Measurements from ENCODE around the gene SYNE1.
"Not testable (repeated sequence)": the region's sequence is repeated elsewhere in the genome, so short reads cannot be mapped to it uniquely, and the experiment has no call there.

The SYNE1 gene

DNA sequence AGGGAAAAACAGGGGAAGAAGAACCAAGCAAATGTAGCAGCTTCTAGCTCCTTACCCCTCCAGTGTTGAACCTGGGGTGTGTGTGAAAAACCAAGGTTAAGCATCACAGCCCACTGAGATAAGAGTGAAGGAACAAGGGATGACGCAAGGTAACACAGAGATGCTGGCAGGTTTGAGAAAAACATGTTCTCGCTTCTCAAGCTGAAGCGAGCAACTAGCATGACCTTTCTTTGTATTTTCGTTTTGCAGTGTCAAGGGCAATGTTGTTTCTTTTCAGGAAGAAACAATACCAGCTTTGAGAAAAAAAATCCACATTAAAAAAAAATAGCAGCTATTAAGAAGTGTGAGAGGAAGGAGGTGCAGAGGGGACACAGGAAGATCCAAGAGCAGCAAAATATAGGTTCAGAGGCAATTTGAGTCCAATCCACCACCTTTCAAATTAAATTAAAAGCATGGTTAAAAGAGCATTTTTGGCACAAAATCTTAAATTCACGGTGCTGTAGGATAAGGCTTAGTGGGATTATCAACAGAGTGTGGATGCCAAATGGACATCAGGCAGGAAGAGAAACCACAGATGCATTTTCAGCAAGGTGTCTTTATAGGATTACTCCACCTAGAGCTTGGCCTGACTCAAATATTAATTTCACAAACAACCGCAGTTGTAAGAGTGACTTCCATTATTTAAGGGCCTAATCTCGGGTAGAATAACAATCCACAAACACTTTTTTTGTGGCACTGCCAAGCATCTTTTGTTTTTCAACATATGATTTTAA is 70.9 kb downstream of the SYNE1 start:
- DNase-seq (ENCODE audit: low spot score): no peak

DNA sequence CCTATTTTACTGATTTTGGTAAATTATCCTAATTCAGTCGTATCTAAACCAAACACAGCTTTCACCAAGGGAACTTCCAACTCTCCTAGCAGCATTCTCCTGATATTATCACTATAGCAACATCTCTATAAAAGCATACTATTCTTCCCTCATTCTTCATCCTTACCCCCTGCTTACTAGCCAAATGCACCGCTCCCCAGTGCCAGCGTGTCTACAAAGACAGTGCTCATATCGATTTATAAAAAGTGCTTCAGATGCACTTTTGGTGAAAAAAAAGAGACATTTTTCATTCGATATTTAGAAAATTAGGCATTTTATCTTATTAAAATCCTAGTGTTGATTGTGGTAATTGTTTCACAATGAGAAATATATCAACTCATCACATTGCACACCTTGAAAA is 74.0 kb downstream of the SYNE1 start:
- DNase-seq (ENCODE audit: low spot score): no peak

DNA sequence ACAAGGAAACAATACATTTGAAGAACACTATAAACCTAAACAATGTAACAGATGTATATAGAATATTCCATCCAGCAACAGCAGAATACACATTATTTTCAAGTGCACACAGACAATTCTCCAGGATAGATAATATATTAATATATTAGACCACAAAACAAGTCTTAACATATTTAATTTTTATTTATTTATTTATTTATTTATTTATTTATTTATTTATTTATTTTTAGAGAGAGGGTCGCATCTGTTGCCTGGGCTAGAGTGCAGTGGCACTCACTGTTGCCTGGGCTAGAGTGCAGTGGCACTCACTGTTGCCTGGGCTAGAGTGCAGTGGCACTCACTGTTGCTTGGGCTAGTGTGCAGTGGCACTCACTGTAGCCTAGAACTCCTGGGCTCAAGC is 78.4 kb downstream of the SYNE1 start:
- DNase-seq (ENCODE audit: low spot score): not testable (repeated sequence)

DNA sequence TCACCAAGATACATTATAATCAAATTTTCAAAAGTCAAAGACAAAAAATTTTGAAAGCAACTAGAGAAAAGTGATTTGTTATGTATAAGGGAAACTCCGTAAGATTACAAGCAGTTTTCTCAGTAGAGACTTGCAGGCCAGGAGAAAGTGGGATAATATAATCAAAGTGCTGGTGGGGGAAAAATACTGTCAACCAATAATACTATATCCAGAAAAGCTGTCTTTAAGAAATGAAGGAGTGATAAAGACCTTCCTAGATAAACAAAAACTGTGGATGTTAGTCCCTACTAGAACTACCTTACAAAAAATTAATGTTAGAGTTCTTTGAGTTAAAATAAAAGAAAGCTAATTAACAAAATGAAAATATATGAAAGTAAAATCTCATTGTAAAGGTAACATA is 79.7 kb downstream of the SYNE1 start:
- DNase-seq (ENCODE audit: low spot score): no peak

DNA sequence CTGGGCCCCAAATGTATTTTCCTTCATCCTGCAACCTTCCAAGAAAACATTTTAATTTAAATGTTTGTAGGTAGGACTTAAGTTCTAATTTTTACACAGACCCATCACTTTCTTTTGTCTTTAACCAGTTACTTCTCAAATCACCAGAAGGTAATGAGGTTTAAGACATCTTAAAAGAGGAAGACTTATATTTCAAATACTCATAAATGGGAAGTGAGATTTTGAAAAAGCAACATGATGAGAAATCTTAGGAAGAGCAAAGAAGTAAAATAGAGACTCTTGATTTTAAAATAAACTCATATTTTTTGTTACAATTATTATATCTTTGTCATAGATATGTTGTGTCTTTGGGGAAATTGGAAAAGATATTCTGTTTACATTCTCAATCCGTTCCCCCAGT is 82.3 kb downstream of the SYNE1 start:
- DNase-seq (ENCODE audit: low spot score): no peak

DNA sequence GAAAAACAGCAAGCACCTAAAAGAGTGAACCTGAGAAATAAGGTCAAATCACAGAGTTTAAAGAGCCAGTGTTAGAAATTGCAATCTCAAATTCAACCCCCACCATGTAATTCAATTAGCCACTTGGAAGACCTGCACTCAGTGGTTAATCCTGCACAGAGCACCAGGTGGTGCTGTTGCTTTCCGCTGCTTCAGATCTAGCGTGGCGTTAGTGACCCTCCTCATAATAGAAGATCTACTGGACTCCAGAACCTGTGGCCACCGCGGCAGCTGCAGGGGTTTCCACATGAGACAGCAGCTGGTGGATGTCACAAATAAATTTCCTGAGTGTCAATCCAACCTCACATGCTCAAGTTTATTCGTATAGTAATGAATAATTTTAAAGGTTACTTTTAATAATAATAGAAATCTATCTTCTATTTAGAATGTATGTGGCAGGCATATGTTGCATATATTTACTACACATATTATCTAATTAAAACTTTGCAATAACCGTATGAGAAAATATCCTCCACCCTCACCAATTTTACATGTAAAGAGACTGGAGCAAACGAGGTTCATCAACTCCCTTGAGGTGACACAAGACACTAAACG is 84.4 kb downstream of the SYNE1 start:
- DNase-seq (ENCODE audit: low spot score): peak; percentile 2

DNA sequence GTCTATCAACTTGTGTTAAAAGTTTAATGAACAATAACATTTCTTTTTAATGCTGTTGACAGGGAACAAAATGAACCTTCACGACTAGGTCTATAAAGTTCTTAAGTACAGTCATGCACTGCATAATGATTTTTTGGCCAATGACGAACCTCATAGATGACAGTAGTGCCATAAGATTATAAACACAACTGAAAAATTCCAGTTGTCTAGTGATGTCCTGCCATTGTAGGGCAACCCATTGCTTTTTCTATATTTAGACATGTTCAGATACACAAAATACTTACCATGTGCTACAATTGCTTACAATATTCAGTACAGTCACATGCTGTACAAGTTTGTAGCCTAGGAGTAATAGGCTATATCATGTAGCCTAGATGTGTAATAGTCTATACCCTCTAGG is 93.6 kb downstream of the SYNE1 start:
- DNase-seq (ENCODE audit: low spot score): no peak

DNA sequence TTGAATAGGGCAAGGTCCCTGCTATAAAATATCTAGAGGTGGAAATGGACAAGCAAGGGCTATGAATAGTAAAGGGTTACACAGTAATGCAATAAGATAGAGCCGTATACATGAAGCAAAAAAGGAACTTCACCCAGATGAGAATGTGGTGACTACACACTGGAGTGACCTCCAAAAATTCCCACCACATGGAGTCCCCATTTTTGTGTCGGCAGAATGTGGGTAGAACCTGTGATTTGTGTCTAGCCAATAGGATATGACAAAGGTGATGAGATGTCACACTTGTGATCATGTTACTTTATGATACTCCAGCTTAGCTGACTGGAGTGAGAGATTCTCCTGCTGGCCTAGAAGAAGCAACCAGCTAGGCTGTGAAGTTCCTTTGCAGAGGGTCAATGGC is 96.8 kb downstream of the SYNE1 start:
- DNase-seq (ENCODE audit: low spot score): no peak

DNA sequence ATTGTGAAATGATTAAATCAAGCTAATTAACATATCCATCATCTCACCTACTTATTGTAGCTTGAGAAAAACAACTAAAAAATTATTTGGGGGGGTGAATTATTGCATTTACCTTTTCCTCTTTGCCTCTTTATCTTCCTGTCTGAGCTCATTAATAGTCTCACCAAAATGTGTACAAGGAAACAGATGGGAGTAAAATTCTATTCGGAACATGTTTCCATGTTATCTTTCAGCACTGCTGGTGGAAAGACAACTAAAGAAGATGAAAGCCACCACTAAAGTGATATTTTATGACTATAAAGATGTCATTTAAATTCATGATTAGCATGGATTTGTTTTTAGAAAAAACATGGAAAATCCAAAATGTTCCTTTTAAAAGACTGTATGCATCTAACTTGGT is 102.6 kb downstream of the SYNE1 start:
- no peak for DNase-seq (ENCODE audit: low spot score)

DNA sequence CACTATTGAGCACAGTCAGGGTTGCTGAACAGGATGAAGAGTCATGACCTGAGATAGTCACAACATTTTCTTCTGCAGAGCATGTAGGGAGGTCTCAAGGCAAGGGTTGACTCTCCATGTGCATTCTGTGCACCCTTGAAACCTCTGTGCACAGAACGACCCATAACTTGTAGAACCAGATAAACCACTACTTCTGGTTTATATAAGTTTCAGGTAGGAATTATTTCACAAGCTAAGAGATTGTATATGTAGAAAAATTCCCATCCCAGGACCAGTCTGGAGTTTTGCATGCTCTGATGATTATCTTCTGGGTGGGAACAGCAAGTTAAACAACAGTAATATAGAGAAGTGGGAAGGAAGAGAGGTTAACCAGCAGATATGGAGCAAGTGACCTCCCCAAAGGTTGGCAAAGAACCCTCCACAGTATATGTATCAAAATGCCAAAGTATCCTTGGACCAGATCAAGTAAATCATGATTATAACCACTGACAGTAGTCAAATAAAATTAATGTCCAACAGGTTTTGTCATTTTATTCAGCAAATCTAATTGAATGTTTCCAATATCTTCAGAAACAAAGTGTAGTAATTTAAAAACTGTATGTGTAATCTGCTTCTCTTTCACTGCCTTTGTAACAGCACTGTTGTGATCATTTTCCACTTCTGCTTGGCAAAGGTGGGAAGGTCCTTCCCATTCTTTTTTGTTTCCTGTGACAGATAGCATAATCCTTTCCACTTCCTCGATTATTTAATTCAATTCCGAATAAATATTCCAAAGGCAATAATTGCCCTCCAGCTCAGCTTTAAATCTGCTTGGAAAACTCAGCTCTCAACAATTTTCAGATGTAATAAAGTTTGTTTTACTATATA is 104.4 kb downstream of the SYNE1 start:
- no peak for DNase-seq (ENCODE audit: low spot score)

DNA sequence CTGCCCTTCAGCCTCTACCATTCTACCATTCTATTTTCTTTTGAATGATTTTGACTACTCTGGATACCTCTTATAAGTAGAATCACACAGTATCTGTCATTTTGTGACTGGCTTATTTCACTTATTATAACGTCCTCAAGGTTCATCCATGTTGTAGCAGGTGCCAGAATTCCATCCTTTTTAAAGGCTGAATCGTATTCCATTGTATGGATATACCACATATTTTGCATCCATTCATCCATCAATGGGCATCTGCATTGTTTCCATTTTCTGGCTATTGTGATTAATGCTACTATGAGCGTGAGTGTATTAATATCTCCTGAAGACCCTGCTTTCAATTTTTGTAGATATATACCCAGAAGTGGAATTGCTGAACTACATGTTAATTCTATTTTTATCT is 105.5 kb downstream of the SYNE1 start:
- no peak for DNase-seq (ENCODE audit: low spot score)

DNA sequence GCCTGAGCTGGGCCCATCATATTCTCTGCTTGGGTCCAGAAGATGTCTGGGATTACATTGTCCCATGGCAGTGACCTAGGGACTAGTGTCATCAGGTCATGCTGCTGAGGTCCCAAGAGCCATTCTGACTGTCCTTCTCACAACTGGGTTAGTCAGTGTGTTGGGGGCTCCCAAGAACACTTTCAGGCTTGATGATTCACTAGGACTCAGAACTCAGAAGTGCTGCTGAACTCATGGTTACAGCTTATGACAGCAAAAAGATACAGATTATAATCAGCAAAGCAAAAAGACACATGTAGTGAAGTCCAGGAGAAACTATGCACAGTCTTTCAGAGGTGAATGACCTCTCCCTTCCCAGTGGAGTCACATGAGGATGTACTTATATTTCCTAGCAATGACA is 107.8 kb downstream of the SYNE1 start:
- no peak for DNase-seq (ENCODE audit: low spot score)

DNA sequence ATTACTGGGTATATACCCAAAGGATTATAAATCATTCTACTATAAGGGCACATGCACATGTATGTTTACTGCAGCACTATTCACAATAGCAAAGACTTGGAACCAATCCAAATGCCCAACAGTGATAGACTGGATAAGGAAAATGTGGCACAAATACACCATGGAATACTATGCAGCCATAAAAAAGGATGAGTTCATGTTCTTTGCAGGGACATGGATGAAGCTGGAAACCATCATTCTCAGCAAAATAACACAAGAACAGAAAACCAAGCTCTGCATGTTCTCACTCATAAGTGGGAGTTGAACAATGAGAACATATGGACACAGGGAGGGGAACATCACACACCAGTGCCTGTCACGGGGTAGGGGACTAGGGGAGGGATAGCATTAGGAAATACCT is 123.0 kb downstream of the SYNE1 start:
- DNase-seq (ENCODE audit: low spot score): not testable (repeated sequence)

DNA sequence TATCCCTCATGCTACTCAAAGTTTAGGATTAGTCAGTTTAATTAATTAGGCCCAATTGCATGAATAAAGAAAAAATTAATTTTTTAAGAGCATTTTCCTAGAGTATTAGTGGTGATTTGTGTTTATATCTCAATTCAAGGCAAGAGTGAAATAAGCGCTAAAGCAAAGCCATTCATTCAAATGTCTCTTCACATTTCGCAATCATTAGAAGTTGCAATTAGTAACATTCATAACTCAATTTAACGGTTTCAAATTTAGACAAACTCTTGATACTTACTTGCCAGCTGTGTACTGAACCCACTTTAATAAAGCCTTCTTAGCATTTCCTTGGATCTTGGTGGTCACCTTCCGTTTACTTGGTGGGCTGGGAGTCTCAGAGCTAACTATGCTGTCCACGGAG is 127.2 kb downstream of the SYNE1 start:
- no peak for DNase-seq (ENCODE audit: low spot score)

DNA sequence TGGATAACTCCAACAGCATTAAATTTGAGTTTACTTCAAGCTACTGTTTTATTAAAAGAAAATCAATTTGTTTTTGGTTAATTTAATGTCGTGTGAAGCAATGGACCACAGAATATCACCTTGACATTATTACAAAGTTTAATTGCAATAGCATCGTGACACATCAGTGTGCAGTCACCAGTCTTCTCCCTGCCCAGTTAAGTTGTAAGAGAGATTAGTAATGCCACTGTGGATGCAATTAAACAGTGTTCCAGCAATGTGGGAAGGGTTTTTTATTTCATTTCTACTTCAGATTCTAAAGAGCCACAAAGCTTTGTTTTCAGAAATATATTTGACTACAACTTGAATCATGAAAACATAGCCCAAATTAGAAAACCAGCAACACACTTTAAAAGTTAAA is 128.7 kb downstream of the SYNE1 start:
- DNase-seq (ENCODE audit: low spot score): no peak

DNA sequence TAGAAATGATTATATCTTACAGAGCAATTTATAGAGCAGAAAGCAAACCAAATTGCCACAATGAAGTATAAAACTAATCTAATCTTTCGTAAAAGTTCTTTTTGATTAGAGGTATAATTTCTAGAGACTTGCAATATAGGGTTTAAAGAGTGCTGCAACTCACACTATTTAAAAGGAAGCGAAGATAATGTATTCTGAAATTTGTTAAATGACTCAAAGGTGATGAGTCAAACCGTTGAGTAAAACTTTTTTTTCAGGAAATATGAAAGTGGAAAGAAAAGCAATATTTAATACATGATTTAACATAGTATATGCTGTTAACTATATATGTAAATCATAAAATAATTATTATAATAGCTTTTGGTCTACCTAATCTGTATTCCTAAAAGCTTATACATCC is 133.6 kb downstream of the SYNE1 start:
- DNase-seq (ENCODE audit: low spot score): no peak

DNA sequence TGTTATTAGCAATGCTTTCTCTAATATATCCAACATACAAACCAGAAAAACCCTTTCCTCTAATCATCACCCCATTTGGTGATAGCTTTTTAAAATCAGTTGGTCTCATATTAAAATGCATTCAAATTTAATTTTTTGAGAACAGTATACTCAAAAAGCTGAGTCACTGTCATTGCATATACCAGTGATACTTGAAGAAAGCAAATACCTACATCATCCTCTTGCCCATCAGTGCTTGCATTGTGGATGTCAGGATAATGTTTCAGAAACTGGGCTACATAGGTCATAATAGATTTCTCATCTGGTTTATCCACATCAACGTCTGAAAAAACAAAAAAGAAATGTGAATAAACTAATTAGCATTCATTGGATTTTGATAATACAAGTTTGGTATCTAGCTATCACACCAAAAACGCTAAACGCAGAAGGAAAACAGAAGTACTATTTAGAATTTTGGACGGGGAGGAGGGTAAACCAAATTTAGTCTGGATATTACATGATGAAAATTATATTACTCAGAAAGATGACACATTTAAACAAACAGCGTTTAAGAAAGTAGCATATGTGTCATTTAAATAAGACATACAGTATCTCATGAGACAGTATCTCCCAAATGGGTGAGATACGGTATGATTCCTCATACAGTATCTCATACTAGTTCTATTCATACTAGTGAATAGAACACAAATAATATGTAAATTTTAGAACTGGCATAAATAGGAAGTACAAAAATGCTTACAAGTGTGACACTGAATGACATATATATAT is 134.6 kb downstream of the SYNE1 start:
- DNase-seq (ENCODE audit: low spot score): no peak

DNA sequence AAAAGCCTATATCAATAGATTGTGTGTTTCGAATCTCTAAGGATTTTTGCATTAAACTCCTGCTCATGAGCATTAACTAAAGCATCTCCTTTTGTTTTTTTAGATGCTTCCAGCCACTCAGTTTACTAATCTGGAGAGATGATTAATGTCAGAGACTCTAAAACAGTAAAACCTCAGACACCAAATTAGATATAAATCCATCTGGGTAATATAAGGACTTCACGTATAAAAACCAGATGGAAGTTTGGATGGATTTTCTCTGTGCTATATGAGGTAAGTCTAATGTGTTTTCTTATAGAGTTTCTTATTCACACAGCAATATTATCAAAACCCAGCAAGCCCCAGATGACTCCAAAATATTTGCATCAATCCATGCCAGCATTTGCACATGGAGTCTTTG is 137.2 kb downstream of the SYNE1 start:
- no peak for DNase-seq (ENCODE audit: low spot score)

DNA sequence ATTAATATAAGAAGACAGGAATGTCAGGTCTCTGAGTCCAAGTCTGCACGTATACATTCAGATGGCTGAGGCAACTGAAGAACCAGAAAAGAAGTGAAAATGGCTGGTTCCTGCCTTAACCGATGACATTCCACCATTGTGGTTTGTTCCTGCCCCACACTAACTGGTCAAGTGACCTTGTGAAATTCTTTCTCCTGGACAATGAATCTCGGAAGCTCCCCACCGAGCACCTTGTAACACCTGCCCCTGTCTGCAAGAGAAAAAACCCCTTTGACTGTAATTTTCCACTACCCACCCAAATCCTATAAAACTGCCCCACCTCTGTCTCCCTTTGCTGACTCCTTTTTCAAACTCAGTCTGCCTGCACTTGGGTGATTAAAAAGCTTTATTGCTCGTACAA is 140.4 kb downstream of the SYNE1 start:
- DNase-seq (ENCODE audit: low spot score): no peak

DNA sequence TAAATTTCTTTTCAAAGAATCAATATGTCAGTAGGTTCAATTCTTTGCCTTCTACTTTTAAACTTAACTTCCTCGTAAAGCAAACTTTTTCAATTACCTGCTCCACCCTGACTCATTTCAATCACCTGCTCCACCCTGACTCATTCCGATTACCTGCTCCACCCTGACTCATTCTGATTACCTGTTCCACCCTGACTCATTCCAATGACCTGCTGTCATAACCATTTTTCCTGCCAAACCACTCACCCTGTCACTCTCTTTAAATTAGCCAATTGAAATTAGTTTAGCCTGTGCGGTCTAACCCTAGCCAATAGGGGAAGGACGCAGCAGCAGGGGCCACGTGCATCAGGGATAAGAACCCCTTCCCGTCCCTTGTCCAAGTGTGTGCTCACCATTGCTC is 141.7 kb downstream of the SYNE1 start:
- DNase-seq (ENCODE audit: low spot score): not testable (repeated sequence)

DNA sequence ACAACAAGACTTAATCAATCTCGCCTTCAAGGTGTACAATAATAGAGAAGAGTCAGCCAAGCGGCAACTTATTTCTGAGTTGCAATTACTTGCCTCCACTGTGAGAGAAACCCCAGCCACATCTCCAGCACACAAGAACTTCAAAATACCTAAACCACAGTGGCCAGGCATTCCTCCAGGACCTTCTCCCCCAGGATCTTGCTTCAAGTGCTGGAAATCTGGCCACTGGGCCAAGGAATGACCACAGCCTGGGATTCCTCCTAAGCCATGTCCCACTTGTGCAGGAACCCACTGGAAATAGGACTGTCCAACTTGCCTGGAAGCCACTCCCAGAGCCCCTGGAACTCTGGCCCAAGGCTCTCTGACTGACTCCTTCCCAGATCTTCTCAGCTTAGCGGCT is 144.9 kb downstream of the SYNE1 start:
- DNase-seq (ENCODE audit: low spot score): not testable (repeated sequence)

DNA sequence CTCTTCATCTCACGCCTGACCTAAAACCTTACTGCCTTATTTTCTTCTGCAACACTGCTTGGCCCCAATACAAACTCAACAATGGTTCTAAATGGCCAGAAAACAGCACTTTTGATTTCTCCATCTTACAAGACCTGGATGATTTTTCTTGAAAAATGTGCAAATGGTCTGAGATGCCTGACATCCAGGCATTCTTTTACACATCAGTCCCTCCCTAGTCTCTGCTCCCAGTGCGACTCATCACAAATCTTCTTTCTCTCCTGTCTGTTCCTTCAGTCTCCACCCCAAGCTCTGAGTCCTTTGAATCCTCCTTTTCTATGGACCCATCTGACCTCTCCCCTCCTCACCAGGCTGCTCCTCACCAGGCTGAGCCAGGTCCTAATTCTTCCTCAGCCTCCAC is 145.7 kb downstream of the SYNE1 start:
- DNase-seq (ENCODE audit: low spot score): not testable (repeated sequence)
